HG02981 (cell line): Measurements from ENCODE around the gene PLEKHG5.
A peak's percentile ranks its signal among the peaks of the same experiment; 100 is the strongest.
"Not testable (repeated sequence)": the region's sequence is repeated elsewhere in the genome, so short reads cannot be mapped to it uniquely, and the experiment has no call there.

Source experiments
- ATAC-seq: cut with Tn5 transposase; IDR thresholded peaks from one replicate; pipeline ENCODE4 v1.9.1; 2021; ENCODE audit warnings: mild to moderate bottlenecking, moderate library complexity; ENCODE audit not compliant: unreplicated experiment

Gene PLEKHG5

GRCh38 chr1:6496890-6497214 is 5.4 kb upstream of the PLEKHG5 start:
- ATAC-seq, result no peak

GRCh38 chr1:6496365-6496721 is 4.9 kb upstream of the PLEKHG5 start:
- ATAC-seq, result no peak

GRCh38 chr1:6495540-6496364 is 4.3 kb upstream of the PLEKHG5 start:
- ATAC-seq, result no peak

GRCh38 chr1:6495041-6495441 is 3.6 kb upstream of the PLEKHG5 start:
- ATAC-seq, result no peak

GRCh38 chr1:6494627-6495026 is 3.2 kb upstream of the PLEKHG5 start:
- no peak for ATAC-seq

GRCh38 chr1:6493834-6494223 is 2.4 kb upstream of the PLEKHG5 start:
- not testable (repeated sequence) for ATAC-seq

- ATAC-seq, result no peak
These were observed 499 bp upstream of the PLEKHG5 start for GRCh38 chr1:6491966-6492365.

GRCh38 chr1:6491081-6491449 is 402 bp downstream of the PLEKHG5 start:
- no peak for ATAC-seq

- ATAC-seq, result no peak
These were observed 1.0 kb downstream of the PLEKHG5 start for GRCh38 chr1:6490181-6491080.

GRCh38 chr1:6489799-6490180 is 1.7 kb downstream of the PLEKHG5 start:
- peak; percentile 49 for ATAC-seq

- no peak for ATAC-seq
These were observed 2.1 kb downstream of the PLEKHG5 start for GRCh38 chr1:6489383-6489765.

GRCh38 chr1:6488602-6489382 is 2.7 kb downstream of the PLEKHG5 start:
- ATAC-seq, result no peak

- no peak for ATAC-seq
These were observed 3.5 kb downstream of the PLEKHG5 start for GRCh38 chr1:6487804-6488484.

GRCh38 chr1:6486433-6487011 is 4.9 kb downstream of the PLEKHG5 start:
- ATAC-seq, result peak; percentile 53

- no peak for ATAC-seq
These were observed 6.0 kb downstream of the PLEKHG5 start for GRCh38 chr1:6485168-6486101.

- ATAC-seq, result no peak
These were observed 6.7 kb downstream of the PLEKHG5 start for GRCh38 chr1:6484826-6485167.

- no peak for ATAC-seq
These were observed 7.7 kb downstream of the PLEKHG5 start for GRCh38 chr1:6483761-6484117.

GRCh38 chr1:6483017-6483760 is 8.3 kb downstream of the PLEKHG5 start:
- no peak for ATAC-seq

- no peak for ATAC-seq
These were observed 9.6 kb downstream of the PLEKHG5 start for GRCh38 chr1:6481820-6482219.
